Vagina (tissue), 2 donors: ENCODE measurements around the gene DDT.

Experiments used
- POLR2A ChIP-seq, 2 donors: fragments of 450-650 bp; IDR thresholded peaks; one replicate each; pipeline ENCODE4 v1.6.1; 2017; ENCODE audit warnings: antibody characterized with exemption in 2 of 2, mild to moderate bottlenecking in 2 of 2, moderate library complexity in 2 of 2
- POLR2AphosphoS5 ChIP-seq, 2 donors: sonication (generic); formaldehyde crosslinking; IDR thresholded peaks; one replicate each; pipeline ENCODE4 v1.9.0; 2017; ENCODE audit warnings: antibody characterized with exemption in 2 of 2, mild to moderate bottlenecking in 2 of 2, low read depth in 1 of 2; ENCODE audit not compliant: insufficient read depth in 1 of 2
- TF ChIP-seq, protein P1 (sequence below), 3 experiments: fragments of 450-650 bp in 2 of 3; fragments of 200-600 bp in 1 of 3; sonication (generic) in 1 of 3; IDR thresholded peaks; one replicate each; pipeline ENCODE4 v1.5.1; 2017 to 2019; ENCODE audit warnings: antibody characterized with exemption in 3 of 3, mild to moderate bottlenecking in 2 of 3, moderate library complexity in 2 of 3

DNA sequence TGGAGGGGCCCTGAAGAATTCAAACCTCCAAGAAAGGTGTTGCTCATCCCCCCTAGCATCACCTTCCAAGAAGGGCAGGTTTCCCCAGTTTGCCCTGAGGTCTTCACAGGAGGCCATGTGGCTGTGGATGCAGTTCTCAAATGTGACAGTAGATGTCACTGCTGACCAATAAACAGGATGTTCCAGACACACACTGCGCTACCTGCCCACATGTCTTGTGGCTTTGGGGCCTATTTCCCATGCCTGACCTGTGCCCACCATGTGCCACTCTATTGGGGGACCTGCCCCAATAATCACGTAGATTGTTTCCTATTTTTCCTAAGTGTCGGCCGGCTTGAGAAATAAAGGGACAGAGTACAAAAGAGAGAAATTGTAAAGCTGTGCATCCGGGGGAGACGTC, 10.2 kb upstream of the DDT start:
- TF ChIP-seq, protein P1, sequence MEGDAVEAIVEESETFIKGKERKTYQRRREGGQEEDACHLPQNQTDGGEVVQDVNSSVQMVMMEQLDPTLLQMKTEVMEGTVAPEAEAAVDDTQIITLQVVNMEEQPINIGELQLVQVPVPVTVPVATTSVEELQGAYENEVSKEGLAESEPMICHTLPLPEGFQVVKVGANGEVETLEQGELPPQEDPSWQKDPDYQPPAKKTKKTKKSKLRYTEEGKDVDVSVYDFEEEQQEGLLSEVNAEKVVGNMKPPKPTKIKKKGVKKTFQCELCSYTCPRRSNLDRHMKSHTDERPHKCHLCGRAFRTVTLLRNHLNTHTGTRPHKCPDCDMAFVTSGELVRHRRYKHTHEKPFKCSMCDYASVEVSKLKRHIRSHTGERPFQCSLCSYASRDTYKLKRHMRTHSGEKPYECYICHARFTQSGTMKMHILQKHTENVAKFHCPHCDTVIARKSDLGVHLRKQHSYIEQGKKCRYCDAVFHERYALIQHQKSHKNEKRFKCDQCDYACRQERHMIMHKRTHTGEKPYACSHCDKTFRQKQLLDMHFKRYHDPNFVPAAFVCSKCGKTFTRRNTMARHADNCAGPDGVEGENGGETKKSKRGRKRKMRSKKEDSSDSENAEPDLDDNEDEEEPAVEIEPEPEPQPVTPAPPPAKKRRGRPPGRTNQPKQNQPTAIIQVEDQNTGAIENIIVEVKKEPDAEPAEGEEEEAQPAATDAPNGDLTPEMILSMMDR (IDR thresholded peaks at IDR 0.05) = peak in 1 of 3 experiments; percentile 18
- no peak for TF ChIP-seq POLR2A (IDR thresholded peaks at IDR 0.05)
- TF ChIP-seq POLR2AphosphoS5 (IDR thresholded peaks at IDR 0.05; ENCODE audit: insufficient read depth in 1 of 2, low read depth in 1 of 2) = no peak
